Cerebellar cortex (tissue), 1 donor: ENCODE measurements around the gene PLPP4.

Experiments used
- DNase-seq: peaks from one replicate; pipeline ENCODE4 v3.0.0-alpha.2; 2015; ENCODE audit warnings: low spot score

The PLPP4 gene

DNA sequence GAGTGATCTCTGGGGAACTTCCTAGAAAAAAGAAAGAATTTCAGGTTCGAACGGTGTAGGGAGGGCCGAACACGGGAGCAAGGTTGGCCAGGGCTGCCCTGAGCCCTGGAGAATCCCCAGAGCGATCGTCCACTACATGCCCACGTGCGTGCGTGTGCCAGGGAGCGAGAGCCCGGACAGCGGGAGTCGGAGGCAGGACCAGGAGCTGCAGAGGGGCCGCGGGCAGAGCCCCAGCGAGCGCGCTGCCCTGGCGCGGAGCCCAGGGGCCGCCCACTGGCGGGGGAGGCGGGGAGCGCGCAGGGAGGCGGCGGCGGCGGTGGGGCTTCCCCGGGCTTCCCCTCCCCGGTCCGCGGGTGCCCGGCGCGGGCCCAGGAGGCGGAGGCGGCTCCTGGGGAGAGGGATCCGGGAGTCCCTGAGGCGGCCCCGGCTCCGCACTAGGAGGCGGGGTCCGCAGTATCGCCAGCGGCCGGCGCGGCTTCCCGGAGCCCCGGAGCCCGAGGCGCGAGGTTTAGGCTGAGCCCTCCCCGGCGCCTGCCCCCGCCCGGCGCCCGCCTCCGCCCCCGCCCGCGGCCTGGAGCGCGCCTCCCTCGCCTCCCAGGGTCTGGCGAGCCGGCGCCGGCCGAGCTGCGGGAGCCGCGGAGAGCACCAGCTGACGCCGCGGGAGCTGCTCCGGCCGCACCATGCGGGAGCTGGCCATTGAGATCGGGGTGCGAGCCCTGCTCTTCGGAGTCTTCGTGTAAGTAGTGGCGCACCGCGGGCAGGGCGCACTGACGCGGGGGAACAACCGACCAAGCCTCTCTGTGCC is at the start of gene PLPP4:
PLPP4 (plus strand) TSS at position 602 of the 805 bp plus-strand sequence; CDS start at position 681, 79 bp downstream.
- DNase-seq = no peak

DNA sequence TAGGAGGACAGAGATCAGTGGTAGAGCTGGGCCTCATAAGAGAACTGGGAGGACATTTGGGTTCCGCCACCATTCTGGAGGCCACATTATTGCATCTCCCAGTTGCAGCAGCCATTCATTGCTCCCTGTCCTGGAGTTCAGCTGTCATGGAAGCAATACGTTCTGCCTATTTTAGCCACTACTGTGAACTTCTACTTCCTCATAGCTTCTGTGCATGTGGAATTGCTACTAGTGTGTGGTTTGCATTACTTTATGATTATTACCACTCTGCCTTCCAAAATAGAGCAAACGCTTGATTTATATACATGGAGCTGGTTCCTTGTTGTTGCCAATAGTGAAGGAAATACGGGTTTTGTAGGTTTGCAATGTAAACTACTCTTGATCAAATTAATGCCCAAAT is 47.2 kb upstream of the PLPP4 start:
- DNase-seq = no peak

DNA sequence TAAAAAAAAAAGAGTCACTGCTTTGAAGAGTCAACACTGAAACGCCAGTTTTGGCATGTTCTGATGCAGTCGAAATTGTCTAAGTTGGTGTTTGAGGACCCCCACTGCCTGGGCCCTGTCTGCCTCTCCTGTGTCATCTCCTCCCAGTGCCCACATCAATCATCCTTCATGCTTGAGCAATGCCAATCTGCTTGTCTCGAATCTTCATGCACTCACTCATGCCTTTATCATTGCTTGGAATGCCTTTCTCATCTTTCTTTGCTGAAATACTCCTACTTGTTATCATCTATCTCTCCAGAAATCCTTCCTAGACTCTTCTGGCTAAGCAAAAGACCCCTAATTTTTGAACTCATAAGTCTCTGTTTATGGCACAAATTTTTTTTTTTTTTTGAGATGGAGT is 42.1 kb upstream of the PLPP4 start:
- no peak for DNase-seq

DNA sequence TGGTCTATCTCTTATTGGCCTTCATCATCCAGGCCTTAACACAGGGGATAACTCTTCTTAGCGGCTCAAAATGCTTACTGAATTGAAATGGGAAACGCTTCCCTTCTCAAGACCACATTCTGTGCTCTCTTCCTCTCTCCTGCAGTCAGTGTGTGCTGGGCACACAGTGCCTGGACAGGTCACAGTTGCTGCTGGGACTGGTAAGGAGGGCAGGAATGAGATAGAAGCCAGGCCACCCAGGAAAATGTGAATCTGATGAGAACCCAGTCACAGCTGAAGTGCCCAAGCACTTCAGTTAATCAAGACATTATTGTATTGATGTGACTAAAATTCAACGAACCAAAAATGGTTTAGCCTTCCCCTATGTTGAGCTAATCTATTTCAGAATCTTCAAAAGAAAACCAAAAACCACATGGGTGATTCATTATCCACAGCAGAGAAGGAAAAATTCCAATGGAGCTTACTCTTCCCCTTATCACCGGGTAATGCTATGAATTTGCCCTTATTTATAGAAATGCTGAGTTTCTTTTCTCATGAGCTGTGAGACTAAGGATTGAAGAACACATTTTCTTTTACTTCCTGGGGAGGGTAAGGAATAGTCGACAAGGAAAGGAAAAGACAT is 41.2 kb upstream of the PLPP4 start:
- DNase-seq = no peak

DNA sequence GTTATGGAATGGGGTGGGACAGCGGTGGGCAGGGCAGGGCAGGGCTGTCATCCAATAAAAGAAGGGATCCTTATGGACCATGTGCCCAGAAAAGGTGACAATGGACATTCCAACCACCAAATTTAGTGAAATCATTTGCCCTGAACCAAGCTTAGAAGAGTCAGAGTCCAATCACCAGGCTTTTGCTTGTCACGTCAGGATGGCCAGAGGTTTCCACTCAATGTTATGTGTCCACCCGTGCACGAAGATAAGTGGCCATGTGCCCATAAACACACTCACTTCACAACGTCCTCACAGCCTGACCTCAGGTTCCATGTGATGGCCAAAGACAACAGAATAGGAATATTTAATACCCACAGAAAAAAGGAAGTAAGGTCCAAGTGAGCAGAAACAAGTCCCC is 36.6 kb upstream of the PLPP4 start:
- DNase-seq = no peak

DNA sequence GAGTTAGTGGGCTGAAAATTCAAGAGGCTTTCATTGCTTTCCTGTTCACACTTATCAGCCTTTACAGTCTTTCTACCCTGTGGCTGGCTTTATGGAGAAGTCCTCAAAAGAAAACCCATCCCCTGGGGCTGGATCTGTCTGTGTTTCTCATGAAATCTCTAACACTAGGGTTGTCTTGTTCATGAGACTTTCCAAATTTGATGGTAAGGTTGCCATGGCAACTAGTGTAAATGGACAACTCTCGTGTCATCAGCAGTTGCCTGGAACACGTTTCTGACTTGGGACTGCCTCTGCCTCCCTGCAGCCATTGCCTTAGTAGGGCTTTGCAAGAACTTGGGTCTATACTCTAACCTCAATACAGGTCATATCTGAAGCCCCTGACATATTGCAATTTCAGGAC is 35.8 kb upstream of the PLPP4 start:
- DNase-seq = no peak

DNA sequence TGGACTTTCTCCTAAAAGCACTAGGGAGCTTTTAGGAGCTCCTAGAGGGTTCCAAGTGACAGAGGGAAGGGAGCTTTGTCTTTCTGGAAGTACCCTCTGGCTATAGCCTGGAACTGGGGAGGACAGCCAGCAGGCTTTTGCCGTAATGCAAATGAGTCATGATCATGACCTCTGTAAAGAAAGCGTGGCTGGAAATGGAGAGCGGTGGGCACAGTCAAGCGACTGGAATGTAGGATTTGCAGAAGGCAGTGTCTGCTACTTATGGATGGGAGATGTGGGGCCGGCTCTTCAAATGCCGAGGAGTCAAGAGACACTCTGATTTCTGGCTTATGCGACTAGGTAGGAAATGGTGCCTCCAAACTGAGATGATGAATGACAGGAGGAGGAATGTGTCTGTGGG is 34.6 kb upstream of the PLPP4 start:
- no peak for DNase-seq

DNA sequence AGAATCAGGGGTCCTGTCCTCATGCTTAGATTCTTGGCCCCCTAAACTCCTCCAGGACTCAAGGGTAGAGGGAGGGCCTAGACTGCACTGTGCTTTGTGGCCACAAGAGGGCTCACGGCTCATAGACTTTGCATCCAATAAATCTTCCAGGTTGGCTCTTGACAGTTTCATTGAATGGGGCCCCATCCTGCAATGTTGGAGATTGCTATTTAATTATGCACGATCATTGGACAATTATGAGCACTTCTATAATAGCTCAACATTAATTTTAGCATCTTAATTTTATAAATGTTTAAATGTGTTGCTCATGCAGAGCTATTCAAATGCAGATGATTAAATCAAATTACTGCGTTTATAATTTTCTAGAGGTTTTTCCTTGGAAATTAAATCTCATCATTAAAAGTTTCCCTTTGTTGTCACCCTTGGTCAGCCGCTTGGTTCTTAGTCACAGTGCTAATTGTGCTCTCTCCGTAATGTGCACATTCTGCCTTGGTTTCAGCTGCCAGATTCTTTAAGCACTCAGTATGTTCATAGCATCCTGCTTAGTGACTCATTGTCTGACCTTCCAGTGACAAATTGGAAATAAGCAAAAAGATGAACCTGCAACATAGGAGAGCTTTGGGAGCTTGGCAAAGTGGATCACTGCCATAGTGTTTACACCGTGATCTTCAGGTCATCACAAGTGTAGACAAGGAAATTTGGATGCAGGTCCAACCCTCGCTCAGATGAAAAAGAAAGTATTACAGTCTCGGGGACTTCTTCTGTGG is 33.4 kb upstream of the PLPP4 start:
- DNase-seq = peak; percentile 75

DNA sequence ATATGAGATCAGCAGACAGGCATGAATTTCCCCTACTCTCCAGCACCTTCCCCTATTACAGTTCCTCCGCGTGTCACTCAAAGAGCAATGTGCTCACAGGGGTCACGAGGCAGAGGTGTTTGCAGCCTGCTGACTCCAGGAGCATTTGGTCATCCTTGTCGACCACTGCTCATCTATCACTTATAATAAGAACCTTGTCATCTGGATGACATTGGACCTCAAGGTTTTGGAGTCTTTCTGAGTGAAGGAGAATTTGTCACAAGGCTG is 32.9 kb upstream of the PLPP4 start:
- no peak for DNase-seq

DNA sequence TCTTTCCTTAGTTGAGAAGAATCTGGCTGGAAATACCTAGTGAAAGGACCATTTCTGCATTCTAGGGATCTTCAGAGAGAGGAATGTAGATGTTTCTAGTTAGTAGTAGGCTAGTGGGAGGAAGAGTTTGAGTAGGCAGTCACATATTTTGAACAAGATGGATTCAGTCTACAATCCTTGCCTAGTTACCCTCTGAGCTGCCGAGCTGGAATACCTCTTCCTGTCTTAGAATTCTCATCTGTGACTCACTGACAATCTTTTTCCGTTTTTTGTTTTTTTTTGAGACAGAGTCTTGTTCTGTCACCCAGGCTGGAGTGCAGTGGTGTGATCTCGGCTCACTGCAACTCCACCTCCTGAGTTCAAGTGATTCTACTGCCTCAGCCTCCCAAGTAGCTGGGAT is 30.7 kb upstream of the PLPP4 start:
- DNase-seq = no peak

DNA sequence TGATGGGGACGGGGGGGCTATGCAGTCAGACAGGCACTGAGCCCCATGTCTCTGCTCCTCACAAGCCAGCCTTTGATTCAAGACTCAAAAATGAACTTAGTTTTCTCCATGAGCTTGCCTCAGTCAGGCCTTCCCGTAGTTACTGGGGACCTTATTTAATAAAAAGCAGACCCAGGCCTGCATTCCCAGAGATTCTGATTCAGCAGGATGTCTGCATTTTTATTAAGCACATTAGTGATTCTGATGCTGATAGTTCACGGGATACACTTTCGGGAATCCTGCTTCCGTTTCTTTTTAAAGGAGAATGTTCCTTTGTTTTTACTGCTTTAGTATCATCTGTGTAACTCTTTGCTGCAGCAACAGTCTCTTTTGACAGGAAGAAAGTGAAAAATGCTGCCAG is 28.3 kb upstream of the PLPP4 start:
- no peak for DNase-seq

DNA sequence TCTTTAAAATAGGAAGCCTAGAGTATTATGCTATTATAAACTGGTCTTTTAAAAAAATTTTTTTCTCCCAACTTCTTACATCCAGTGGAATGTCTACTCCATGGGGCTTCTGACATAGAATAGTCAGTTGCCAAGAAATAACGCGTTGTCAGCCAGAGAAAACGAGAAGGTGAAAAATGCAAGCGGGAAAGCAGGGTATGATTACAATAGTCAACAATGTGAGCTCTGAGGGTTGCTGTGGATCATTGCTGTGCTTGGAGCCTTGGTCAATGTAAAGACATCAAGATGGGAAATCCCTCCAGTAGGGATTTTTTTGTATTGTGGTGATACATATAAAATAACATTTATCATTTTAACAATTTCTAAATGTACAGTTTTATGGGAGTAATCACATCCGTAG is 27.6 kb upstream of the PLPP4 start:
- no peak for DNase-seq

DNA sequence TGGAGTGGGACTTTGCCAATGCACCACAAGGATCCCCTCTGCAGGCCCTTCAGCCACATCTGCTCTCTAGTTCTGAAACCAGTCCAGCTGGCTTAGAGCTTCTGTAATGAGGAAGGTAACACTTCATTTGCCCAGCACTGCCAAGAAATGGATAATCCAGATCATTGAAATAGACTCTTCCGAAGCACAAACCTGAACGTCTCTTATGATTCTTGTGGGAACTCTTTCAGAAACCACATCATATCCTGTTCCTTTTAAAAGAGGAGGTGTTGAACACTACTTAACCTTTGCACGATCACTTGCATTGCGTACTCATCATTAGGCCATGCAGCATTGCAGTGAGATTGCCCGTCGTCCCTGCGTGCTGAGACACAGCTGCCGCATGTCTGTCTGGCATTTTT is 25.8 kb upstream of the PLPP4 start:
- no peak for DNase-seq

DNA sequence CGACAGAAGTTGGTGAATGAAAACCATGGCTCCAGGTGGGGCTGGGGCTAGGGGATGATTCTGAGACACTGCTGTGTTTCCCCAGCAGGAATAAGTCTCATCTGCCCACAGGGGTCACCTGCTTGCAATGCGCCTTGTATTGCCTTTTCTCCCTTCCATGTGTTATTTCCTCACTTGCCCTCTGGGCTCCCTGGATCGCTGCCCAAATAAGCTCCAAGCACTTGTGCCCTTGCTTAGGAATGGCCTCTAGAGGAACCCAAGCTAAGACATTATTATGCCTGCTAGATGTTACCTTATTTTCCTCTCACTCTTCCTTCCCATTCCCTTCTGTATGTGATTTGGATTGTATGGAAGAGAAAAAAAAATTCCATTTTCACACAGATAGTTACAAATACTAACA is 24.8 kb upstream of the PLPP4 start:
- DNase-seq = peak; percentile 31

DNA sequence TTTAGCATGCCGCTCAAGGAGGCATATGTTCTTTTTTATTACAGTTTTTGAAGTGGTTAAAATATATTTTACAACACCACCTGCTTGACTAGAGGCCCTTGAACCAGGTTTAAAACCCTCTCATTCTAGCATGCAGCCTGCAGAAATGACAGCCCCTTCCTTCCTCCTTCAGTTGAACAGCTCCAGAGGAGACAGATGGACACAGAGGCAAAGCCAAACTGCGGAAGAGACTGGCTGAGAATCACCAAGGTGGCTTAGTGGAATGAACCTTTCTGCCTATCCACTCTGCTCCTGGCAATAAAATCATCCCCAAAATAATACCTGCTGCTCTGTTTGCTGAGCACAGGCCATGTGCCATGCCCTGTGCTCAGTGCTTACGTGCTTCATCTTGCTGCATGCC is 23.9 kb upstream of the PLPP4 start:
- peak; percentile 80 for DNase-seq

DNA sequence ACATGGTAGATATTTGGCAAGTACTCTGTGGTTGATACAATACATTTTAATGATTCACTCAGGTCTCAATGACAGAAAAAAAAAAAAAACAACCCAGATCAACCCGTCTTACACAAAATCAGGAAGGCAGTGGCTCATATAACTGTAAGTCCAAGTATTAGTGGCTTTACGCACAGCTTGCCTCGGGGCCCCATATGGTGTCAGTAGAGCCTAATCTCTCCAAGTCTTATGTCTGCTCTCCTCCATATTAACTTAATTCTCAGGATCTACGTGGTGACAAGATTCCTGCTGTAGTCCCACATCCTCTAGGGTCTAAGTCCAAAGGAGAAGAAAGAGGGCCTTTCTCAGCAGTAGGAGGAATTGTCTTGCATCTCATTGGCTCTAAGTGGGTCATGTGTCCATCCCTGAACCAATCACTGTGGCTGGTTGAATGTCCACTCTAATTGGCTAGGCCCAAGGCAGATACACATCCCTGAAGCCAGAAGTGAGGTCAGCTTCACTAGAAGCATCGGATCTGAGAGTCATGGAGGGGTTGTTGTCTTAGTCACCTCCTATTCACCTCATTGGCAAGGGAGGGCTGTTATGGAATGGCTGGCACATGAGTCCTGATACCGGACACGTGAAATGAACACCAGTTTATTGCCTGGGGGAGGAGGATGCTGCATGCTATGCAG is 20.5 kb upstream of the PLPP4 start:
- no peak for DNase-seq

DNA sequence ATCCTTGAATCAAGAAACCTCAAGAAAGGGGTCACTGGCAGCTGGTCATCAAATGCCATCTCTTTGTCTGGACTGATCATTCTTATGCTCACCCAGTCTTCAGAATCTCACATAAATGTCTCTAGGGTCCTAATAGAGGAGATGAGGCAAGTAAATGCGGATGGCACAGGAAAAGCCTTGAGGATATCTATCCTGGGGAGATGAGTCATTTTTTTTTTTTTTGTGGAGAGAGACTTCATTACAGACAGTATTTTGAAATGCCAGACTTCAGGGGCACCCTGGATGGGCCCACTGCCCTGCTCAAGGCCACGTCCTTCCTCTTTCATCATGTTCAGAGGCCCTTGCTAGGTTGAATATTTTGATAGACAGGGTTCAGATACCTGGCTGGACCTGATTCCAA is 19.5 kb upstream of the PLPP4 start:
- DNase-seq = no peak

DNA sequence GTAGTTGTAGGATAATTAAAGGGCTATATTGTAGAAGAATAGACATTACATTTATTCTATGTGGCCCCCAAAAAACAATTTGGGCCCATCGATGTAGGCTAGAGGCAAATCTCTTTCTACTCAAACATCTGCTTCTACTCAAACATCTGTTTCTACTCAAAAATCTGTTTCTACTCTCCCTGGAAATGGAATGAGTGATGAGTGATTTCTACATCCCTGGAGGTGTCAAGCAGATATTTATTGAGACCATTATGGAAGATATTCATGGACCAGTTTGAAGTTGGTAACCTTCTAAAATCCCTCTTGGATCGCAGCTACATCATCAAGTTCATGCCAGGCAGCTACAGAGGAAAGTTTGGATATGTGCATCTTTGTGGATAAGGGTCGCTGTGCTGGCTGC is 5.1 kb upstream of the PLPP4 start:
- DNase-seq = no peak

DNA sequence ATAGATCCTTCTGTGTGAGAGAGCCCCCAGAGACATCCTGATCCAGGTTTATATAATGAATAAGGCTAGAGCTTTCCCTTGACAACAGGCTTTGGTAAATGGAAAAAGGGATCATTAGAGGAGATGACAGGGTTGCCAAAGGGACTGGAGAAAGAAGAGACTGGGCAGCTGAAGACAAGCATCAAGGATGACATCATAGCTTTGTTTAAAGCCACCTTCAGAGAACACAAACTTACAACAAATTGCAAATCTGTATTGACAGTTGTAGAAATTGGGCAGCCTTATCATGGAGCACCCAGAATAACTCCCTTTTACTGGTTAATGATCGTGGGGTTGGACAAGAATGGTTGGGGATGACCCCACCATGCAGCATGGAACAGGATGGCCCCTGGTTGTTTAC is 3.7 kb upstream of the PLPP4 start:
- DNase-seq = no peak

DNA sequence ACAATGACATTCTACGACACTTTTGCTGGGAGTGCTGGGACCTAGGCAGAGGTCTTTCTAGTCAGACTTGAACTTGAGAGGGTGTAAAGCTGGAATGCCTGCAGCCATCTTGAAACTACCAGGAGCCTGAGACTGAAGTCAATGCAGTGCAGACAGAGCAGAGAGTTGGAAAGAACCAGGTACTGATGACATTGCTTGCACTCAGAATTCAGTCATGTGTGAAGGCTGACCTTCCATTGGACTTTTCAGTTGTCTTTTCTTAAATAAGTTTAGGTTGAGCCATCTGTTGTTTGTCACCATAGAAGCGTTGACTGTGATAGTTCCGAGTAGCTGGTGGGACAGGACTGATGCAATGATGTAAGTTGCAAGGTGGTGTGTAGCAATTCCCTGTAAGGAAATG is 3.1 kb upstream of the PLPP4 start:
- no peak for DNase-seq

DNA sequence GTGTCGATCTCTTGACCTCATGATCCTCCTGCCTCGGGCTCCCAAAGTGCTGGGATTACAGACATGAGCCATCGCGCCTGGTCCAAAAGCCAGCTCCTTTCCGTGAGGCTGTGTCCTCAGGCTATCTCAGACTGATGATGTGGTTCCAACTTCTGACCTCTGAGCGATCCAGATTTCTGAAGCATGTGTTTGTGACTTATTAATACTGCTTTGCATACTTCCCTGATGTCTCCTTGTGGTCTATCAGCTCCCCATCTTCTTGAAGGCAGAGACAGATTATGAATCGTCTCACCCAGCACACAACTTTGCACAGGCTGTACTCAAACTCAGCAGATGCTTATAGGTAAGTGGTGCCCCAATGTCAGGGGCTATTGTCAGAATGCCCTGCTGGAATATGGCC is 2.0 kb upstream of the PLPP4 start:
- no peak for DNase-seq

DNA sequence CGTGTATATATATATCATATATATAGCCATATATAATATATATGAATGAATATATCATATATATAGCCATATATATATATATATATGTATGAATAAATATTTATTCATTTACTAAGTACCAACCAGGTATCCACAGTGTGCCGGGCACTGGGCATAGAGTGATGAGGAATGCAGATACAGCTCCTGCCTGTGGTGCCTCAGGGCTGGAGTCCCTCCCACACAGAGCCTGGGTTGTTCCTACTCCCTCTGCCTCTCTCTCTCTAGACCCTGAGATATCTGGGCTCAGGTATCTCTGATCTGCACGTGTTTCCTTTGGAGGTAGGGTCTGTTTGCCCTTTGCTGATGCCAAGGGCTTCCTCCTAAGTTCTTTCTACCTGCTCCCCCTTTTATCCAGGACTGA is 1.4 kb upstream of the PLPP4 start:
- no peak for DNase-seq

DNA sequence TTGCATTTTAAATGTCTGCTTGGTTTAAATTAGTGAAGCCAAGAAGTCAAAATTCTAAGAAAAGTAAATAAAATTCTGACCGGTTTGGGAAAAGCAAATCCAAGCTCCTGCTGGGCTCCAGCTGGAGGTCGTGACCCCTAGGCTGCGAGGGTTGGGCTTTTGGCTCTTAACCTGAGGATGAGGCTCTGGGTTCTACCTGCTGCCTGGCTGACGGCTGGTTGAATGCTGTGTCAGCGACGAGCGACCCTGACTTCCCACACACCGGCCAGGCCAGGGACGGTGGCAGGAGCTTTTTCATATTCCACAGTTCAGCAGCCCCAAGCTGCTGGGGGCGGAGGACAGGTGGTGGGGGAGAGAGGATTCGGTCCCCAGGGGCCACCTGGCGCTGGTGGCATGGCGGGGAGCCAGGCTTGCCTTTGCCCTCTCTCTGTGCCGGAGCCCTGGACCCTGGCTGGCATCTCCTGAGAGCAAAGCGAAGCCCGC is 843 bp upstream of the PLPP4 start:
- DNase-seq = no peak
